ENCODE data around the gene TMA7.
"Not testable (repeated sequence)": the region's sequence is repeated elsewhere in the genome, so short reads cannot be mapped to it uniquely, and the experiment has no call there.

TMA7 gene

DNA sequence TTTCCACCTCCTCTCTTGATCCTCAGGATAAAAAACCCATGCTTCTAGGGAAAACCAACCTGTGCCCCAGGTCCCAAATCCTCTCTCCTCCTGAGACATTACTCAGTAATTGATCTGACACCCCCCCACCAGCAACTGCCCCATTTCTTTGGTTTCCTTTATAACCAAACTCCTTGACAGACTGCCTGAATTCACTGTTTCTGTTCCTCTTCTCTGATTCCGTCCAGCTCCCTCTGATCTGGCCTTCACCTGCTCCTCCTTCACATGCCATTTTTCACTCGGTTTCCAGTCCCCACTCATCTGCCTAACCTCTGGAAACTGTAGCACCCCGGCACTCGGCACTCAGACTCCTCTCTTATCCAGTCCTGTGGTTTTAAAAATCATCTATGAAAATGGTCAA lies 2.2 kb upstream of the TMA7 start:
- DNase-seq: no peak

DNA sequence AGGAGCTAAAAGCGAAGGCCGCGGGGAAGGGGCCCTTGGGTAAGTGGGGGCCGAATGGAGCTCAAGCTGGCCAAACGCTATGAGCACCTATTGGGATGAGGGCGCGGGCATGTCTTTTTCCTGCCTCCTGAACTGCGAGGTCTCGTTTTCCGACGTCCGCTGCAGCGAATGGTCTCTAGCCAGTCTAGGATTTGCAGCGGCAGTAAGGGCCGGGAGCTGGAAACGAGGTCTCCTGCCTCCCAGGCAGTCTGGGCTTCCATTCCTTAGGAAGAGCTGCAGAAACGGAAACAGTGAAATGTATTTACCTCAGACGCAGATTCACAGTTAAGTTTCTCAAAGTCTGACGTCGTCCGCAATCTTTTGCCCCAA lies 517 bp downstream of the TMA7 start:
- DNase-seq: no peak

DNA sequence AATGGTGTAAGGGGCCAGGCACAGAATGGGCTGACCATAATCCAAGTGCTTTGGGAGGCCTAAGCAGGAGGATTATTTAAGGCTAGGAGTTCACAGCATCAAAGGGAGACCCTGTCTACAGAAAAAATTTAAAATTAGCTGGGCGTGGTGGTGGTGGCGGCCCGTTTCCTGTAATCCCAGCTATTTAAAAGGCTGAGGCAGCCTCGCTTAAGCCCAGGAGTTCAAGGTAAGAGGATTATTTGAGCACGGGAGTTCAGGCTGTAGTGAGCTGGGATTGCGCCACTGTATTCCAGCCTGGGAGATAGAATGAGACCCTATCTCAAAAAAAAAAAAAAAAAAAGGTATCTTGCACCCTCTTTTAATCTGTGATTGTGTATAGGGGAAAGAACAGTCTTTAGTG lies 1.9 kb downstream of the TMA7 start:
- no peak for DNase-seq

DNA sequence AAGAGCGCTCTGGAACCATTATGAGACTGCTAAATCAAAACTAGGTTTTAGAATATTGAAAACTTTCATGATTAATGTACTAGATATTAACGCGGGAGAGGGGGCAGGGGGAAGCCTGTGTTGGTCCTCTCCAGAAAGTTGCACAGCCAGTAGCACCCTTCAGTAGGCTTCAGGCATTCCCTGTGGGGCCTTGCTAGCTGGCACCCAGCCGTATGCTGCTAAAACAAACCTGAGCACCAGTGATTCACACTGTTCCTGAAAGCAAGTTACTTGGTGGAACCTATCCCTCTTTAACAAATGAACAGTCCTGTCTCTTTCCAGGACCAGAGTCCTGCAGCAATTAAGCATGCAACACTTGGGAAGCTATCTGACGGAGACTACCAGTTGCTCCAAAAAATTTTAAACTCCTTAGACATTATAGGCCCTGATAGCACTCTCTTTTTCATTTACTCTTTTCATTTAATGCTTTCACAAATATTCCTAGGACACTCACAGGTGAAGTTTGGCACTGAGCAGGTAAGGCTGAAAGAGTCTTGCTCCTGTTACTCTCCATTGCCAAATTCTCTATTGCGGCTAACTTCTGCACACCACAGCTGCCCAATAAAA lies 5.3 kb downstream of the TMA7 start:
- no peak for DNase-seq

DNA sequence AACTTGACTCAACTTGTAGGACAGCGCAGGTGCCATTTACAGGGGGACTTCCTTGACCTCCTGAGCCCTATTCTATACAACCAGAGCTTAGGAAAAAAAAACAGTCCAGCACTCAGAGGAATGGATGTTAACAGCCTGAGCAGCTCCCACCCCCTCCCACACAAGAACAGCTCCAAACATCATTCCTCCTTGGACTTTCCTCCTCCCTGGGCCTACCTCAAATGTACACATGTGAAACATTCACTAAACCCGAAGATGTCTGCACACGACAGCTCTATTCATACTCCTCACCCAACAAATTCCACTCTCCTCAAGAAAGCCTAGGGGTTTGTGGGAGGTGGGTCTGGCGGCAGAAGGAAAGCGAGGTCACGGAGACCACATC lies 6.0 kb downstream of the TMA7 start:
- no peak for DNase-seq

DNA sequence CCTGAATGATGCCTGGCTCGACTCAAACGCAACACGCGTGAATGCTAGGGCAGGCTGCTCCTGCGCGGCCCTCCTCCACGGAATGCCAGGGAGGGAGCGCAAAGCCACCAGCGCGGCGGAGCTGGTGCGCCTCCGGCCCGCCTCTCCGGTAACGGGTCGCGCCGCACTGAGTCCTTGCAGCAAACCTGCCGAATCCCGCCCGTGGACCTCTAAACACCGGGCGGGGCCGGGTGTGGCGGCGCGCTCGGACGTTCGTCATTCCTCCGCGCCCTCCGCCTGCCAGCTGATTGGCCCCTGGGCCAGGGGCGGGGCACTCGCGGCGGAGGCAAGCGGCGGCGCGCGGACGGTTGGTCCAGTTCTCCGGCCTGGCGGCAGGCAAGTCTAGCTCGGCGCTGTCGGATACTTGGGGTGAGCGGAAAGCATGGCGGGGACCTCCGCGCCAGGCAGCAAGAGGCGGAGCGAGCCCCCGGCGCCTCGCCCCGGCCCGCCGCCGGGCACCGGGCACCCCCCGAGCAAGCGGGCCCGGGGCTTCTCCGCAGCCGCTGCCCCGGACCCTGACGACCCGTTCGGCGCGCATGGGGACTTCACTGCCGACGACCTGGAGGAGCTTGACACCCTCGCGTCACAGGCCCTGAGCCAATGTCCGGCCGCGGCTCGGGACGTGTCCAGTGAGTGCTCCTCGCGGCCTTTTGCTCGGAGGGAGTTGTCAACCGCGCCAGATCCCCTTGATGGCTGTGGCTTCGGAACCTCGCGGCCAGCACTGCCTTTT lies 6.6 kb downstream of the TMA7 start, which contains the start of gene ATRIP:
ATRIP (plus strand) TSS at position 313 of the 769 bp plus-strand sequence; CDS start at position 422, 109 bp downstream.
- DNase-seq: peak; percentile 65

DNA sequence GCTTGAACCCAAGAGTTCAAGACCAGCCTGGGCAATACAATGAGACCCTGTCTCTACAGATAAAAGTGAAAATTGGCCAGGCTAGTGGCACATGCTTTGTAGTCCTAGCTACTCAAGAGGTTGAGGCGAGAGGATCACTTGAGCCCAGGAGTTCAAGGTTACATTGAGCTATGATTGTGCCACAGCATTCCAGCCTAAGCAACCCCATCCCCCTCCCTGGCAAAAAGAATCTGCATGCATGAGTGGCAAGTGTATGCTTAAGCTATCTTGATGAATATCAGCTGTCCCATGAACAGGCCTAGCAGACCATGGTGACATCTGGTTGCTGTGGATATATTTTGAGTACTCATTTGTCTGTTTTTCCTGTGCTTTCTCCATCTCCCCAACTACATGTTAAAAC lies 11.2 kb downstream of the TMA7 start:
- DNase-seq: peak; percentile 26

DNA sequence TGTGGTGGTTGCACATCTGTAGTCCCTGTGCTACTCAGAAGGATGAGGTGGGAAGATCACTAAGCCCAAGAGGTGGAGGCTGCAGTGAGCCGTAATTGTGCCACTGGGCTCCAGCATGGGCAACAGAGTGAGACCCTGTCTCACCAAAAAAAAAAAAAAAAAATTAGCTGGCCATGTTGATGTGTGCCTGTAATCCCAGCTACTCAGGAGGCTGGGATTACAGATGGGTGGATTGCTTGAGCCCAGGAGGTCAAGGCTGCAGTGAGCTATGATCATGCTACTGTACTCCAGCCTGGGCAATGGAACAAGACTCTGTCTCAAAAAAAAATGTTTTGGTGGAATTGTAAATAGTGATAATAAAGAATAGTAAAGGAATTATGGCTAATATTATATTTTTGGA lies 16.4 kb downstream of the TMA7 start:
- DNase-seq: no peak

DNA sequence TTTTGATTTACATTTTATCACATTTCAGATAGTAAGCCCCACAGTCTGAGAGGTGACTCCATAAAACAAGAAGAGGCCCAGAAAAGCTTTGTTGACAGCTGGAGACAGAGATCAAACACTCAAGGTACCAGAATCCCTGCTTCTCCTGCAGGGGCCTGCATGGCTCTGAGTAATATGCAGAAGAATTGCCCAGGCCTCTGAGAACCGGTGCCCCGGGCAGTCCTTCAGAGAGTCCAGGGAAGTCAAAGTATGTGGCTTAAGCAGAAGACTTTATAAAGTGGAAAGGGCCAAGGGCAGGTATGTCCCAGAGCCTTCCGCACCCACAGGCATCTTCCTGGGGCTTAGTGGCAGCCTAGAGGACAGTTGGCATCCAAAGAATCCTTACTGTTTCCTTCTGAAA lies 19.3 kb downstream of the TMA7 start:
- DNase-seq: no peak

DNA sequence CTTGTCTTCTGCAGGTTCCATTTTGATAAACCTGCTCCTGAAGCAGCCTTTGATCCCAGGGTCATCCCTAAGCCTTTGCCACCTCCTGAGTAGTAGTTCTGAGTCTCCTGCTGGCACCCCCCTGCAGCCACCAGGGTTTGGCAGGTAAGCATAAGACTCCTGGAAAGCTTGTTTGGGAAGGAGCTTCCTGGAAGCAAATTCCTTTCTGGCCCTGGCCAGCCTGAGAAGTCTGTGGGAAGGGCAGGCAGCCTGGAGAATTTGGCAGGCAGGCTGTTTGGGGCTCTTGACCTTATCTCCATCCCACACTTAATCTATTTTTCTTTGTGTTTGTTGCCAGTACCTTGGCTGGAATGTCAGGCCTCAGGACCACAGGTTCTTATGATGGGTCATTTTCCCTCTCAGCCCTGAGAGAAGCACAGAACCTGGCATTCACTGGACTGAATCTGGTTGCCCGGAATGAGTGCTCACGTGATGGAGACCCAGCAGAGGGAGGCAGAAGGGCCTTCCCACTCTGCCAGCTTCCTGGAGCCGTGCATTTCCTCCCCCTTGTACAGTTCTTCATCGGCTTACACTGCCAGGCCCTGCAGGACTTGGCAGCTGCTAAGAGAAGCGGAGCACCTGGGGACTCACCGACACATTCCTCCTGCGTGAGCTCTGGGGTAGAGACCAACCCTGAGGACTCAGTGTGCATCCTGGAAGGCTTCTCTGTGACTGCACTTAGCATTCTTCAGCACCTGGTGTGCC lies 19.9 kb downstream of the TMA7 start:
- no peak for DNase-seq

DNA sequence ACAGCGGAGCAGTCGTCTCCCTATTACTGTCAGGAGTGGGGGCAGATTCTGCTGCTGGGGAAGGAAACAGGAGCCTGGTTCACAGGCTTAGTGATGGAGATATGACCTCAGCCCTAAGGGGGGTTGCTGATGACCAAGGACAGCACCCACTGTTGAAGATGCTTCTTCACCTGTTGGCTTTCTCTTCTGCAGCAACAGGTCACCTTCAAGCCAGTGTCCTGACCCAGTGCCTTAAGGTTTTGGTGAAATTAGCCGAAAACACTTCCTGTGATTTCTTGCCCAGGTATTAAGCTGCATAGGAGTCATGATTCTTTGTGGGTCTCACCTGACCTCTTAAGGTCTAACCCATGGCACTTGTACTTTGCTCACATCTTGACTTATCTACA lies 20.5 kb downstream of the TMA7 start:
- no peak for DNase-seq

DNA sequence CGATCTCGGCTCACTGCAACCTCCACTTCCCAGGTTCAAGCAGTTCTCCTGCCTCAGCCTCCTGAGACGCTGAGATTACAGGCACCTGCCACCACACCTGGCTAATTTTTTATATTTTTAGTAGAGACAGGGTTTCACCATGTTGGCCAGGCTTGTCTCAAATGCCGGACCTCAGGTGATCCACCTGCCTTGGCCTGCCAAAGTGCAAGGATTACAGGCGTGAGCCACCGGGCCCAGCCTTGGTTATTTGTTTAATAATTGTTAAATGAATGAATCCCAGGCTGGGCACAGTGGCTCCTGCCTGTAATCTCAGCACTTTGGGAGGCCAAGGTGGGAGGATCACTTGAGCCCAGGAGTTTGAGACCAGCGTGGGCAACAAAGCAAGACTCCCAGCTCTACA lies 21.7 kb downstream of the TMA7 start:
- DNase-seq: not testable (repeated sequence)

DNA sequence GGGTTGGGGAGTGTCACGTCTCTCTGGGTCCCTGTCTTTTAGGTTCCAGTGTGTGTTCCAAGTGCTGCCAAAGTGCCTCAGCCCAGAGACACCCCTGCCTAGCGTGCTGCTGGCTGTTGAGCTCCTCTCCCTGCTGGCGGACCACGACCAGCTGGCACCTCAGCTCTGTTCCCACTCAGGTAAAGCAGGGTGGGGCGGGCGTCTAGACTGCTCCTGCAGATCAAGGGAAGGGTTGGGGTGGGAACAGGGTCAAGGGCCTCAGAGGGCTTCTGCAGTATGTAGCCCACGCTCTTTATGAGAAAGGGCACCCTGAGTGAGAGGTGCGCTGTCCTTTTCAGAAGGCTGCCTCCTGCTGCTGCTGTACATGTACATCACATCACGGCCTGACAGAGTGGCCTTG lies 23.6 kb downstream of the TMA7 start:
- DNase-seq: no peak

DNA sequence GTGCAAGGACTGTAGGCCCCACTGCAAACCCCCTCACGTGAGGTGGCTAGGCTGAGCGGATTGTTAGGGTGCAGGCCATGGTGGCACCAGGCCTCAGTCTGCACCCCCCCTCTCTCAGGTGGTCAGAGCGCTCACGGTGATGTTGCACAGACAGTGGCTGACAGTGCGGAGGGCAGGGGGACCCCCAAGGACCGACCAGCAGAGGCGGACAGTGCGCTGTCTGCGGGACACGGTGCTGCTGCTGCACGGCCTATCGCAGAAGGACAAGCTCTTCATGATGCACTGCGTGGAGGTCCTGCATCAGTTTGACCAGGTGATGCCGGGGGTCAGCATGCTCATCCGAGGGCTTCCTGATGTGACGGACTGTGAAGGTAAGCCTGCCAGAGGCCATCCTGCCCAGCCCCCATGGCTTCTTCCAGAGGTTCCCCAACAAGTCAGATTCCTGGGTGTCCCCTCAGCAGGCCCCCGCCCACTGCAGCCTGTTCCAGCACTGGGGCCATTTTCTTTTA lies 24.7 kb downstream of the TMA7 start:
- DNase-seq: no peak

DNA sequence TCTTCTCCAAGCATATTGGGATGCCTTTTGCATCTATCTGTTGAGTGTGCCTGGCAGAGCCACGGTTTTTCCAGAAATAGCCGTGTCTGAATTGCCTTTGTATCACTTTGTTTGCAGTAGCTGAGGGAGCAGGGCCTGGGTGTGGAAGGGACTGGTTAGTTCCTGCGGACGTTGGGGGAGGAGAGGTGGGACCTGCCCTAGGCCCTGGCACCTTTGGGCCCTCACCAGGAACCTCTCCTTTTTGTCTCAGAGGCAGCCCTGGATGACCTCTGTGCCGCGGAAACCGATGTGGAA lies 25.1 kb downstream of the TMA7 start:
- DNase-seq: no peak

DNA sequence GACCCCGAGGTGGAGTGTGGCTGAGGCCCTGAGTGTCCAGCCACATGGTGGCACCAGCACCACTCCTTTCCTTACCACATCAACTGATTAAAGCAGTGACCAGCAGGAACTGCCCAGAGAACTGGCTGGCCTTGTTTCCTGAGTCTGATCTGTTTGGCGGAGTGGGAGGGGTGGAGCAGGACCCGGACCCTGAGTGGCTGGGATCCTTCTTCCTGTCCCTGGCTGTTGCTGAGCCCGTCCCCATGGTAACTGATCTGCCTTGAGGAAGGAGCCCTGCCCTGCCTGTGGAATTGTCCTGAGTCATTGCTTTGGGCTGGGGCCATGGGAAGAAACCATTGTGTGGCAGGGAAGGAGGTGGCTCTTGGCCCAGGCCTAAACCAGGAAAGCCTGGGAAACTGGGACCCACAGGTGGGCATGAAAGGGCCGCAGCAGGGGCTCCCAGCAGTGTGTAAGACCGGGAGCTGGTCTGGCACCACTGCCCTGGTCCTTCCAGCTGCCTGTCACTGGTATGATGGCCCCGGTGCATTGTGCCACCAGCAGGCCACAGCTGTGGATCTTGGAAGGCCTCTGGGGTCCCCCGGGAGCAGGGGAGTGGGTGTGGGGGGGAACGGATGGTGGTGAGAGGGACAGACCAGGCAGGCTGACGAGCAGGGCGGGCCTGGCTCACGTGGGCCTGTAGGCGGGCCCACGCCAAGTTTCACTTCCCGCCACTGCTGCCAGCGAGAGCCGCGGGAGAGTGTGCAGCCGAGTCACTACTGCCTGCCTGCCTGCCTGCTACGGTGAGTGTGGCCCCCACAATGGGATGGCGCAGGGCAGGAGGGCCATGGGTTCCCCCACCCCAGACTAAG lies 25.7 kb downstream of the TMA7 start:
- peak; percentile 60 for DNase-seq

DNA sequence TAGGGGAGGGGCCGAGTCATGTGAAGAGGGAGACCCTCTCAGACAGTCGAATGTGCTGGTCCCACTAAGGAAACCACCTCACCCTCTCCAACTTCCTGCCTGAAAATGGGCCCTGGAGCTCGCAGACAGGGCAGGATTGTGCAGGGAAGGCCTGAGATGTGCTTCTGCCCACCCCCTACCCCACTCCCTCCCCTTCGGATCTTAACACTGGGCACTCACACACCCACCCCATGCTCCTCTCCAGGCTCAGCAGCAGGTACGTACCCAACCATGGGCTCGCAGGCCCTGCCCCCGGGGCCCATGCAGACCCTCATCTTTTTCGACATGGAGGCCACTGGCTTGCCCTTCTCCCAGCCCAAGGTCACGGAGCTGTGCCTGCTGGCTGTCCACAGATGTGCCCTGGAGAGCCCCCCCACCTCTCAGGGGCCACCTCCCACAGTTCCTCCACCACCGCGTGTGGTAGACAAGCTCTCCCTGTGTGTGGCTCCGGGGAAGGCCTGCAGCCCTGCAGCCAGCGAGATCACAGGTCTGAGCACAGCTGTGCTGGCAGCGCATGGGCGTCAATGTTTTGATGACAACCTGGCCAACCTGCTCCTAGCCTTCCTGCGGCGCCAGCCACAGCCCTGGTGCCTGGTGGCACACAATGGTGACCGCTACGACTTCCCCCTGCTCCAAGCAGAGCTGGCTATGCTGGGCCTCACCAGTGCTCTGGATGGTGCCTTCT lies 26.5 kb downstream of the TMA7 start:
- no peak for DNase-seq

DNA sequence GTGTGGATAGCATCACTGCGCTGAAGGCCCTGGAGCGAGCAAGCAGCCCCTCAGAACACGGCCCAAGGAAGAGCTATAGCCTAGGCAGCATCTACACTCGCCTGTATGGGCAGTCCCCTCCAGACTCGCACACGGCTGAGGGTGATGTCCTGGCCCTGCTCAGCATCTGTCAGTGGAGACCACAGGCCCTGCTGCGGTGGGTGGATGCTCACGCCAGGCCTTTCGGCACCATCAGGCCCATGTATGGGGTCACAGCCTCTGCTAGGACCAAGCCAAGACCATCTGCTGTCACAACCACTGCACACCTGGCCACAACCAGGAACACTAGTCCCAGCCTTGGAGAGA lies 27.0 kb downstream of the TMA7 start:
- DNase-seq: no peak

DNA sequence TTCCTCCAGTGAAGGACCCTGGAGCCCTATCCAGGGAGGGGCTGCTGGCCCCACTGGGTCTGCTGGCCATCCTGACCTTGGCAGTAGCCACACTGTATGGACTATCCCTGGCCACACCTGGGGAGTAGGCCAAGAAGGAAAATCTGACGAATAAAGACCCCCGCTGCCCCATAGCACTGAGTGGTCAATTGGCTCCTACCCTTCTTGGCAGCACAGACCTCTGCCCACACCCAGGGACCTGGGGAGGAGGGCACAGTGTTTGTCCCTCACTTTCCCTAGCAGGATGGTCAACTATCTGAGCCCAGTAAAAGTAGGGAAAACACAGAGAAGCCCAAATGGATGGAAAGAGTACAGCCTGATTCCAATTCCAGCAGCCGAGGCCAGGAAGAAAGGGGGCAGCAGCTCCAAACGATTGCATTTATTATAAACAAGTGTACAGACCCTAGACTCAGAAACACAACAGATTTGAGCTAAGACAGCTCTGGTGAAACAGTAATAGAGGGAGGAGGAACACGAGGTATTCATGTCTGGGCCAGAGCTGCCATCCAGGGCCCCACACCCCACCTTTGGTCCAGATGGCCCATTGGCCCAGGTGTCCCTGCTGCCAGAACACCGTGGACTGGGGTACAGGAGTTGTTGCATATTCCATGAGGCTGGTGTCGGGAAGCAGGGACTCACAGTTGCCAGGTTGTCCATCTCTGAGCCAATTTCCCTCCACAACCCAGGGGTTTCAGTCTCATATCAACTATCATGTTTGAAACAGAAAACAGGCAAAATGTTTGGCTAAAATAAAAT lies 27.6 kb downstream of the TMA7 start:
- DNase-seq: no peak

DNA sequence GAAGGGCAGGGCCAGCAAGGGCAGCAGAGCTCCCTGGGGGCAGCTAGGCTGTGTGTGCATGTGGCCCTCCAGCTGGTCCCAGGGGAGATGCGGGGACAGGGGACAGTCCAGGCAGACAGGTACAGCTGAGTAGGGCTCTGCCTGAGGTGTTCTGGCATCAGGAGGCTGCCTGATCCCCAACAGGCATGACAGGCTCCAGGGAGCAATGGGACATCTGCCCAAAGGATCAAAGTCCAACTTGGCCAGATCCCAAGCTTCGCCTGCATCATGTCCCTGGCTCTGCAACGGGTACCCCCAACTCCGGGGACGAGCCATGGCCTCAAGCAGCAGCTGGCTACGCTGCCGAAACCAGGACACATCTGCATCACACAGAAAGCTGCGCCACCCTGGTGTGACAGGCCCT lies 28.3 kb downstream of the TMA7 start:
- no peak for DNase-seq

DNA sequence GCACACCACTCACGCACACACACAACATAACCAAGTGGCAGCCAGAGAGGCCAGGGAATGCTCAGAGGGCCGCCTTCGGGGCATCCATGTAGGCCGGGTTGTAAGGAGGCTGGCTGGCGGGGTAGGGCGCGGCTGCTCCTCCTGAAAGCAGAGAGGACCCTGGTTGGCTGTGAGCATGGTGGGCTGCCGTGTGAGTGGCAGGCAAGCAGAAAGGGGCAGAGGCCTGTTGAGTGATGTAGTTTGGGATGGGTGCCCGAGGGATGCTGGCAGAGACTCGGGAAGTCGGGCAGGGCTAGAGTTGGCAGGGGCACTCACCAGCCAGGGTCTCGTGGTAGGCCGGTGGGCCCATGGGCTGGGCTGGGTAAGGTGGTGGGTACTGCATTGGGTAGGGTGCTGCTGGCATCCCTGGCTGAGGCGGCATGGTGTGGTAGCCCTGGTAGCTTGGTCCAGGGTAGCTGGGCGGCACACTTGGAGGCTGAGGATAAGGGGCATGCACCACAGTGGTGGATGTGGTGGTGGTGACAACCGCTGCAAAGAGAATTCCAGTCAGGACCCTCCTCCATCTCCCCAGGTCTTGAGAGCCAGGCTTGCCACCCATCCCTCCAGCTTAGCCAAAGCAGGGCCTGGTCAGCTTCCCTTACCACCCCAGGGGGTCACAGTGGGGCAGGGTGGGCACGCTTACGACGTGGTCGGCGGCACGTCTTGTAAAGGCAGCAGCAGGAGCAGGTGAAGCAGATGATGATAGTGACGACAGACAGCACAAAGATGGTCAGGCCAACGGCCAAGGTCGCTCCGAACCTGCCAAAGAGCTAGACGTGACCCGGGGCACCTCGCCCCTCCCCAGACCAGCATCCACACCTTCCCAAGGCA lies 29.2 kb downstream of the TMA7 start:
- no peak for DNase-seq
